H9 (cell line): ENCODE data around the gene TNFRSF6B. TPM values are rescaled to one million over a fixed set of nuclear protein-coding genes. Genes with fewer than 3 reads are reported as not detected.

ENCODE experiments used
- DNase-seq: peaks from one replicate; pipeline ENCODE4 v3.0.0-alpha.2; 2017
- H2AFZ ChIP-seq: one replicate; pipeline ENCODE4 v1.6.1; 2013; ENCODE audit warnings: mild to moderate bottlenecking, low read length, control low read depth, moderate library complexity
- H2AK5ac ChIP-seq: 2 replicates; pipeline ENCODE4 v1.6.1; 2013; ENCODE audit warnings: low read length, control low read depth, mixed read lengths; ENCODE audit not compliant: insufficient read length
- H2BK120ac ChIP-seq: one replicate; pipeline ENCODE4 v1.6.1; 2013; ENCODE audit warnings: low read depth, mild to moderate bottlenecking, low read length, control low read depth, inconsistent platforms; ENCODE audit not compliant: poor library complexity, severe bottlenecking
- H2BK12ac ChIP-seq: 2 replicates; pipeline ENCODE4 v1.6.1; 2013; ENCODE audit warnings: low read length, control low read depth, mixed read lengths, low read depth; ENCODE audit not compliant: insufficient read length
- H2BK15ac ChIP-seq: 2 replicates; pipeline ENCODE4 v1.6.1; 2013; ENCODE audit warnings: low read depth, low read length, control low read depth
- H2BK20ac ChIP-seq: one replicate; pipeline ENCODE4 v1.6.1; 2013; ENCODE audit warnings: low read depth, mild to moderate bottlenecking, low read length, control low read depth, inconsistent platforms; ENCODE audit not compliant: poor library complexity, severe bottlenecking
- H2BK5ac ChIP-seq: 2 replicates; pipeline ENCODE4 v1.6.1; 2013; ENCODE audit warnings: low read length, control low read depth, mixed read lengths; ENCODE audit not compliant: insufficient read length
- H3K14ac ChIP-seq: 2 replicates; pipeline ENCODE4 v1.6.1; 2013; ENCODE audit warnings: low read length, control low read depth; ENCODE audit not compliant: insufficient read depth
- H3K18ac ChIP-seq: 2 replicates; pipeline ENCODE4 v1.6.1; 2013; ENCODE audit warnings: low read depth, mild to moderate bottlenecking, mixed read lengths, low read length, control low read depth; ENCODE audit not compliant: insufficient read length
- H3K23ac ChIP-seq: 2 replicates; pipeline ENCODE4 v1.6.1; 2013; ENCODE audit warnings: low read length, control low read depth, mixed read lengths, low read depth; ENCODE audit not compliant: insufficient read length
- H3K23me2 ChIP-seq: 2 replicates; pipeline ENCODE4 v1.6.1; 2013; ENCODE audit warnings: low read depth, mild to moderate bottlenecking, mixed read lengths, low read length, control low read depth; ENCODE audit not compliant: insufficient read length, poor library complexity, severe bottlenecking
- H3K27ac ChIP-seq: 2 replicates; pipeline ENCODE4 v1.5.1; 2013; ENCODE audit warnings: low read length, control low read depth, mixed read lengths, low read depth; ENCODE audit not compliant: insufficient read length
- H3K27me3 ChIP-seq: 2 replicates; pipeline ENCODE4 v1.6.1; 2013; ENCODE audit warnings: low read length, control low read depth, inconsistent platforms; ENCODE audit not compliant: insufficient read depth
- H3K4ac ChIP-seq: 2 replicates; pipeline ENCODE4 v1.6.1; 2013; ENCODE audit warnings: low read depth, mild to moderate bottlenecking, control low read depth, inconsistent platforms, low read length, moderate library complexity
- H3K4me1 ChIP-seq: 2 replicates; pipeline ENCODE4 v1.6.1; 2013; ENCODE audit warnings: low read length, control low read depth, inconsistent platforms; ENCODE audit not compliant: insufficient read depth
- H3K4me2 ChIP-seq: 2 replicates; pipeline ENCODE4 v1.6.1; 2013; ENCODE audit warnings: low read length, control low read depth, mixed read lengths; ENCODE audit not compliant: insufficient read length, insufficient read depth
- H3K56ac ChIP-seq: 2 replicates; pipeline ENCODE4 v1.6.1; 2013; ENCODE audit warnings: low read depth, mild to moderate bottlenecking, mixed read lengths, low read length, control low read depth; ENCODE audit not compliant: insufficient read length
- H3K79me1 ChIP-seq: 2 replicates; pipeline ENCODE4 v1.6.1; 2013; ENCODE audit warnings: low read depth, mild to moderate bottlenecking, moderate library complexity, low read length, control low read depth, inconsistent platforms; ENCODE audit not compliant: insufficient read depth, poor library complexity, severe bottlenecking
- H3K79me2 ChIP-seq: 2 replicates; pipeline ENCODE4 v1.6.1; 2013; ENCODE audit warnings: low read length, control low read depth, inconsistent platforms; ENCODE audit not compliant: insufficient read depth
- H3K9ac ChIP-seq: 2 replicates; pipeline ENCODE4 v1.6.1; 2013; ENCODE audit warnings: low read length, control low read depth, mixed read lengths; ENCODE audit not compliant: insufficient read length; ENCODE audit errors: extremely low read depth
- H3K9me3 ChIP-seq: one replicate; pipeline ENCODE4 v1.6.1; 2013; ENCODE audit warnings: low read depth, low read length, inconsistent platforms; ENCODE audit not compliant: control insufficient read depth
- H3T11ph ChIP-seq: one replicate; pipeline ENCODE4 v1.6.1; 2013; ENCODE audit warnings: mild to moderate bottlenecking, low read length, control low read depth, inconsistent platforms
- H4K20me1 ChIP-seq: one replicate; pipeline ENCODE4 v1.6.1; 2013; ENCODE audit not compliant: control insufficient read depth, insufficient read length, insufficient read depth
- H4K5ac ChIP-seq: 2 replicates; pipeline ENCODE4 v1.6.1; 2013; ENCODE audit warnings: low read depth, mild to moderate bottlenecking, mixed read lengths, low read length, control low read depth; ENCODE audit not compliant: insufficient read length
- H4K8ac ChIP-seq: replicated peaks from 2 replicates; pipeline ENCODE4 v1.6.1; 2013; ENCODE audit warnings: low read length, control low read depth, mixed read lengths, low read depth; ENCODE audit not compliant: insufficient read length
- H4K91ac ChIP-seq: 2 replicates; pipeline ENCODE4 v1.6.1; 2013; ENCODE audit warnings: low read depth, mild to moderate bottlenecking, moderate library complexity, mixed read lengths, low read length, control low read depth; ENCODE audit not compliant: insufficient read length
- H3K27ac Mint-ChIP-seq, 3 experiments: 2 replicates in 2 of 3; 3 replicates in 1 of 3; pipeline ENCODE4 v1.8.0; 2020 to 2021; ENCODE audit warnings: mixed read lengths in 3 of 3, mild to moderate bottlenecking in 1 of 3, moderate library complexity in 1 of 3
- H3K27me3 Mint-ChIP-seq: 2 replicates; pipeline ENCODE4 v1.8.0; 2021; ENCODE audit warnings: low read depth, mild to moderate bottlenecking, moderate library complexity, mixed read lengths
- H3K36me3 Mint-ChIP-seq, 3 experiments: 2 replicates in 2 of 3; 3 replicates in 1 of 3; pipeline ENCODE4 v1.8.0; 2020 to 2021; ENCODE audit warnings: low read depth in 3 of 3, mixed read lengths in 3 of 3; ENCODE audit not compliant: insufficient read depth in 1 of 3
- H3K4me1 Mint-ChIP-seq, 2 experiments: 2 replicates each; pipeline ENCODE4 v1.8.0; 2020; ENCODE audit warnings: mixed read lengths in 2 of 2
- H3K4me3 Mint-ChIP-seq, 2 experiments: 2 replicates in 1 of 2; 3 replicates in 1 of 2; pipeline ENCODE4 v1.8.0; 2020 to 2021; ENCODE audit warnings: mild to moderate bottlenecking in 2 of 2, mixed read lengths in 2 of 2, moderate library complexity in 1 of 2
- H3K9me3 Mint-ChIP-seq, 2 experiments: 2 replicates in 1 of 2; 3 replicates in 1 of 2; pipeline ENCODE4 v1.8.0; 2020; ENCODE audit warnings: mild to moderate bottlenecking in 2 of 2, mixed read lengths in 2 of 2, moderate library complexity in 1 of 2
- CTCF ChIP-seq: fragments of 200-600 bp; sonication (generic); conservative IDR thresholded peaks from 3 replicates; pipeline ENCODE4 v1.8.0; 2021; ENCODE audit warnings: antibody characterized with exemption, mild to moderate bottlenecking
- WGBS: extraction: QIAGEN DNeasy Blood & Tissue Kit; methylation state at CpG from one replicate; pipeline ENCODE4 v1.1.7; 2013; ENCODE audit warnings: missing lambda C conversion rate, low lambda C conversion rate, mixed read lengths; ENCODE audit not compliant: insufficient read length; ENCODE audit errors: extremely low coverage; 5-methylcytosine and 5-hydroxymethylcytosine counted together
- total RNA-seq: library from RNA; stranded (reverse); gene quantifications from 2 replicates; pipeline ENCODE4 v1.2.1, GENCODE V29; 2021

Gene TNFRSF6B
- total RNA-seq, 1 experiment from 2014 or later: not detected

DNA sequence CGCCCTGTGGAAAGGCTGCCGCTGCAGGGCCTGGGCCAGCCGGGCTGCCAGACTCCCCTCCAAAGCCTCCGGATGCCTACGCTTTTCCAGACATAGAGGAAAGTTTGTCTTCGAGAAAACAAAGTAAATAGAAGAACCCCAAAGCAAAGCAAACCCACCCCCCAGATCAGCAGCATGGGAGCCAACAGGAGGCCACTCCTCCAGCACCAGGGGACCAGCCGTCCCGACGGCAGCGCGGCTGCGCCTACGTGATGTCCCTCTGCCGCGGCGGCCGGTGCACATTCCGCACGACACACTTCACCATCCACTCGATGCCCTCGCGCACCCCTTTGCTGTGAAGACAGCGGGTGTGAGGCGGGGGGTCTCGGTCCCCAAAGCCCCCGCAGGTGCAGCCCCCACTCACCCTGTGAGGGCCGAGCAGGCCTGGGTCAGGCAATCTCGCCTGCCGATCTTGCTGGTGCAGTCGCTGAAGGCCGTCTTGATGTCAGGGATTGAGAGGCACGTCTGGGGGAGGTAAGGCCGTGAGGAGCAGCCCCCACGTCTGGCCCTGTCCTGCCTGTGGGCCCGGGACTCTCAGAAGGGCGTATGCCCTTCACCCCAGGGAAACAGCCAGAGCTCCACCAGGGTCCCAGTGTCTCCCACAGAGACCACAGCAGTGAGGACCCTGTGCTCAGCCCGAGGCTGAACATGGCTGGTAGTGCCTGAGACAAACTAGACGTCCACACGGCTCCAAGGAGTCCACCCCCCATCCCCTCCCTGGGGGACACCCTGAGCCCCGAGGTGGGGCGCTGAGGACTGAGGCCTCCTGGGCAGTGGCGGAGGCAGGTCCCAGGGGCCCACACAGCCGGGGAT lies 4.0 kb downstream of the TNFRSF6B start:
- Histone ChIP-seq H3K79me2 (no peaks in the 10 kb centered on the region), H3K4ac (no peak overlapping the region), H3K23me2 (peaks cover 4% of the 10 kb centered on the region), H4K5ac (no peak overlapping the region), H2BK120ac (no peak overlapping the region), H3K4me1 (no peaks in the 10 kb centered on the region), H3K56ac (no peak overlapping the region), H3K18ac (no peak overlapping the region), H4K91ac (no peak overlapping the region), H2BK20ac (no peak overlapping the region), H2BK12ac (no peak overlapping the region), H3K4me2 (no peak overlapping the region), H4K8ac (no peak overlapping the region), H3K27me3 (no peaks in the 10 kb centered on the region), H3K79me1 (no peaks in the 10 kb centered on the region), H3K14ac (no peak overlapping the region; the same call in 1 of the 2 replicates), H2BK15ac (no peak overlapping the region), H3K9ac (no peak overlapping the region), H3K23ac (no peak overlapping the region), H4K20me1 (no peaks in the 10 kb centered on the region), H3K27ac (no peak overlapping the region), H2AFZ (no peak overlapping the region), H2AK5ac (no peak overlapping the region), H2BK5ac (no peak overlapping the region), H3K9me3 (no peaks in the 10 kb centered on the region), H3T11ph (no peak overlapping the region)
- no peak for DNase-seq
- WGBS: no CpG with 5 or more reads among the region's 43 CpGs
- no peak overlapping the region; a peak in 3 of 7 replicates for H3K27ac Mint-ChIP-seq
- peaks cover 2 to 10% of the 10 kb centered on the region in 2 experiments for H3K4me1 Mint-ChIP-seq
- no peaks in the 10 kb centered on the region for H3K9me3 Mint-ChIP-seq
- H3K36me3 Mint-ChIP-seq: peaks cover 6 to 13% (median 10%) of the 10 kb centered on the region in 3 experiments; a peak in 5 of 7 replicates
- no peak for TF ChIP-seq CTCF
- H3K27me3 Mint-ChIP-seq: peaks cover 3% of the 10 kb centered on the region; the same call in 1 of the 2 replicates
- H3K4me3 Mint-ChIP-seq: no peak overlapping the region
